Gastrocnemius medialis (tissue), 4 donors: ENCODE results near the gene TFB1M. TPM values are rescaled to one million over a fixed set of nuclear protein-coding genes. Genes with fewer than 3 reads are reported as not detected.

Experiments used
- ATAC-seq, 2 donors: fragments of 150-250 bp; one replicate each; pipeline ENCODE4 v1.9.1; 2016
- DNase-seq, 2 donors: peaks; one replicate each; pipeline ENCODE4 v3.0.0-alpha.2; 2019
- H3K27ac ChIP-seq, 4 donors: fragments of 200-600 bp; sonication (generic); 1 replicate in 1 of 4; 2 replicates in 3 of 4; pipeline ENCODE4 v1.5.1; 2016 to 2018; ENCODE audit warnings: mild to moderate bottlenecking in 2 of 4, moderate library complexity in 1 of 4
- H3K27me3 ChIP-seq, 3 donors: fragments of 200-600 bp; sonication (generic) in 2 of 3; 1 replicate in 1 of 3; 2 replicates in 2 of 3; pipeline versions ENCODE4 v1.5.1 to v1.6.0; 2016 to 2019; ENCODE audit warnings: mild to moderate bottlenecking in 1 of 3, moderate library complexity in 1 of 3
- H3K36me3 ChIP-seq, 2 donors: fragments of 200-600 bp; sonication (generic) in 1 of 2; one replicate each; pipeline ENCODE4 v1.5.1; 2017 to 2018
- H3K4me1 ChIP-seq, 2 donors: fragments of 200-600 bp; sonication (generic) in 1 of 2; one replicate each; pipeline ENCODE4 v1.5.1; 2016 to 2017; ENCODE audit warnings: mild to moderate bottlenecking in 2 of 2
- H3K4me3 ChIP-seq, 4 donors: fragments of 200-600 bp; sonication (generic) in 3 of 4; 1 replicate in 1 of 4; 2 replicates in 3 of 4; pipeline ENCODE4 v1.5.1; 2016 to 2019; ENCODE audit warnings: mild to moderate bottlenecking in 2 of 4
- H3K9me3 ChIP-seq, 3 donors: fragments of 200-600 bp; sonication (generic) in 2 of 3; 1 replicate in 1 of 3; 2 replicates in 2 of 3; pipeline ENCODE4 v1.5.1; 2016 to 2019
- CTCF ChIP-seq, 5 experiments: fragments of 450-650 bp in 3 of 5; fragments of 200-600 bp in 2 of 5; sonication (generic) in 2 of 5; IDR thresholded peaks in 4 of 5; conservative IDR thresholded peaks in 1 of 5; 1 replicate in 4 of 5; 2 replicates in 1 of 5; pipeline ENCODE4 v1.5.1; 2016 to 2019; ENCODE audit warnings: antibody characterized with exemption in 5 of 5, mild to moderate bottlenecking in 3 of 5, moderate library complexity in 3 of 5
- POLR2A ChIP-seq, 2 donors: fragments of 450-650 bp; IDR thresholded peaks; one replicate each; pipeline ENCODE4 v1.6.1; 2017; ENCODE audit warnings: antibody characterized with exemption in 2 of 2, mild to moderate bottlenecking in 2 of 2, moderate library complexity in 2 of 2
- in situ Hi-C, 4 donors: fragments of 200-750 bp; cut with MboI; loops; one replicate each; pipeline versions ENCODE4 v1.15.0 to v1.8.0; 2017; ENCODE audit warnings: low sequenced_read_pairs in 4 of 4
- intact Hi-C: fragments of 100-400 bp; cut with DNase I; formaldehyde crosslinking; loops from one replicate; pipeline ENCODE4 v1.15.1; 2023; ENCODE audit warnings: low total_unique reads
- total RNA-seq, 4 donors: library from RNA; depleted of rRNA; stranded (reverse); fragments of >200 nt; gene quantifications; one replicate each; pipeline versions ENCODE4 v1.1.0 to v1.2.3, GENCODE V29; 2016

The TFB1M gene
- total RNA-seq, 4 donors from 2014 or later: 13.4 to 34.4 (median 29.2) TPM

- no peaks in the 10 kb centered on the region for H3K9me3 ChIP-seq
- intact Hi-C loops (no loop called here), in situ Hi-C loops (loop anchor here in 1 of 4 donors (25.0 kb wide), 1 partner anchor 1480 kb away; the partner anchor contains the start of gene ARID1B)
- TF ChIP-seq POLR2A (IDR thresholded peaks at IDR 0.05) (no peak), CTCF (IDR thresholded peaks at IDR 0.05 in 4 of 5, conservative IDR thresholded peaks at IDR 0.05 in 1 of 5) (no peak)
- H3K4me3 ChIP-seq: no peak overlapping the region
- H3K4me1 ChIP-seq: no peaks in the 10 kb centered on the region
- DNase-seq (no peak), ATAC-seq (no peak)
- H3K27me3 ChIP-seq: no peaks in the 10 kb centered on the region
- peaks cover 0 to 39% of the 10 kb centered on the region in 2 donors for H3K36me3 ChIP-seq
- no peak overlapping the region for H3K27ac ChIP-seq
Measured at GRCh38 chr6:155306958-155307357, 7.3 kb downstream of the TFB1M start.

GRCh38 chr6:155303361-155303870 is 10.9 kb downstream of the TFB1M start:
- intact Hi-C loops (no loop called here), in situ Hi-C loops (loop anchor here in 1 of 4 donors (25.0 kb wide), 1 partner anchor 1484 kb away; the partner anchor contains the start of gene ARID1B)
- TF ChIP-seq CTCF (IDR thresholded peaks at IDR 0.05 in 4 of 5, conservative IDR thresholded peaks at IDR 0.05 in 1 of 5) (no peak), POLR2A (IDR thresholded peaks at IDR 0.05) (no peak)
- no peak overlapping the region for H3K27ac ChIP-seq
- H3K36me3 ChIP-seq: peaks cover 0 to 17% of the 10 kb centered on the region in 2 donors
- no peak for DNase-seq
- H3K4me3 ChIP-seq: no peak overlapping the region
- H3K27me3 ChIP-seq: no peaks in the 10 kb centered on the region
- no peaks in the 10 kb centered on the region for H3K9me3 ChIP-seq
- H3K4me1 ChIP-seq: no peaks in the 10 kb centered on the region
- no peak for ATAC-seq

GRCh38 chr6:155301867-155302266 is 12.4 kb downstream of the TFB1M start:
- TF ChIP-seq POLR2A (IDR thresholded peaks at IDR 0.05) (no peak), CTCF (IDR thresholded peaks at IDR 0.05 in 4 of 5, conservative IDR thresholded peaks at IDR 0.05 in 1 of 5) (no peak)
- H3K27ac ChIP-seq: no peak overlapping the region
- intact Hi-C loops: no loop called here
- H3K9me3 ChIP-seq: no peaks in the 10 kb centered on the region
- no peak overlapping the region for H3K4me3 ChIP-seq
- H3K4me1 ChIP-seq: no peaks in the 10 kb centered on the region
- H3K27me3 ChIP-seq: no peaks in the 10 kb centered on the region
- in situ Hi-C loops: loop anchor here in 1 of 4 donors (25.0 kb wide), 1 partner anchor 1485 kb away; the partner anchor contains the start of gene ARID1B
- H3K36me3 ChIP-seq: peaks cover 0 to 11% of the 10 kb centered on the region in 2 donors
- ATAC-seq (no peak), DNase-seq (no peak)

- TF ChIP-seq POLR2A (IDR thresholded peaks at IDR 0.05) (no peak), CTCF (IDR thresholded peaks at IDR 0.05 in 4 of 5, conservative IDR thresholded peaks at IDR 0.05 in 1 of 5) (no peak)
- Histone ChIP-seq H3K4me3 (no peak overlapping the region), H3K27ac (no peak overlapping the region), H3K4me1 (no peaks in the 10 kb centered on the region), H3K27me3 (no peaks in the 10 kb centered on the region), H3K36me3 (peaks cover 0 to 29% of the 10 kb centered on the region in 2 donors), H3K9me3 (no peaks in the 10 kb centered on the region)
- in situ Hi-C loops (no loop called here), intact Hi-C loops (no loop called here)
- no peak for DNase-seq
- ATAC-seq: no peak
Measured at GRCh38 chr6:155297669-155298068, 16.6 kb downstream of the TFB1M start.

- no peaks in the 10 kb centered on the region for H3K4me1 ChIP-seq
- peaks cover 0 to 29% of the 10 kb centered on the region in 2 donors for H3K36me3 ChIP-seq
- intact Hi-C loops: no loop called here
- H3K27me3 ChIP-seq: no peaks in the 10 kb centered on the region
- no peaks in the 10 kb centered on the region for H3K9me3 ChIP-seq
- DNase-seq: no peak
- no peak overlapping the region for H3K4me3 ChIP-seq
- ATAC-seq: no peak
- no peak overlapping the region for H3K27ac ChIP-seq
- in situ Hi-C loops: no loop called here
- TF ChIP-seq POLR2A (IDR thresholded peaks at IDR 0.05) (no peak), CTCF (IDR thresholded peaks at IDR 0.05 in 4 of 5, conservative IDR thresholded peaks at IDR 0.05 in 1 of 5) (no peak)
Measured at GRCh38 chr6:155292711-155293110, 21.6 kb downstream of the TFB1M start.
